Measurements from ENCODE around the gene MED13.
A peak's percentile ranks its signal among the peaks of the same experiment; 100 is the strongest.

The MED13 gene, protein sequence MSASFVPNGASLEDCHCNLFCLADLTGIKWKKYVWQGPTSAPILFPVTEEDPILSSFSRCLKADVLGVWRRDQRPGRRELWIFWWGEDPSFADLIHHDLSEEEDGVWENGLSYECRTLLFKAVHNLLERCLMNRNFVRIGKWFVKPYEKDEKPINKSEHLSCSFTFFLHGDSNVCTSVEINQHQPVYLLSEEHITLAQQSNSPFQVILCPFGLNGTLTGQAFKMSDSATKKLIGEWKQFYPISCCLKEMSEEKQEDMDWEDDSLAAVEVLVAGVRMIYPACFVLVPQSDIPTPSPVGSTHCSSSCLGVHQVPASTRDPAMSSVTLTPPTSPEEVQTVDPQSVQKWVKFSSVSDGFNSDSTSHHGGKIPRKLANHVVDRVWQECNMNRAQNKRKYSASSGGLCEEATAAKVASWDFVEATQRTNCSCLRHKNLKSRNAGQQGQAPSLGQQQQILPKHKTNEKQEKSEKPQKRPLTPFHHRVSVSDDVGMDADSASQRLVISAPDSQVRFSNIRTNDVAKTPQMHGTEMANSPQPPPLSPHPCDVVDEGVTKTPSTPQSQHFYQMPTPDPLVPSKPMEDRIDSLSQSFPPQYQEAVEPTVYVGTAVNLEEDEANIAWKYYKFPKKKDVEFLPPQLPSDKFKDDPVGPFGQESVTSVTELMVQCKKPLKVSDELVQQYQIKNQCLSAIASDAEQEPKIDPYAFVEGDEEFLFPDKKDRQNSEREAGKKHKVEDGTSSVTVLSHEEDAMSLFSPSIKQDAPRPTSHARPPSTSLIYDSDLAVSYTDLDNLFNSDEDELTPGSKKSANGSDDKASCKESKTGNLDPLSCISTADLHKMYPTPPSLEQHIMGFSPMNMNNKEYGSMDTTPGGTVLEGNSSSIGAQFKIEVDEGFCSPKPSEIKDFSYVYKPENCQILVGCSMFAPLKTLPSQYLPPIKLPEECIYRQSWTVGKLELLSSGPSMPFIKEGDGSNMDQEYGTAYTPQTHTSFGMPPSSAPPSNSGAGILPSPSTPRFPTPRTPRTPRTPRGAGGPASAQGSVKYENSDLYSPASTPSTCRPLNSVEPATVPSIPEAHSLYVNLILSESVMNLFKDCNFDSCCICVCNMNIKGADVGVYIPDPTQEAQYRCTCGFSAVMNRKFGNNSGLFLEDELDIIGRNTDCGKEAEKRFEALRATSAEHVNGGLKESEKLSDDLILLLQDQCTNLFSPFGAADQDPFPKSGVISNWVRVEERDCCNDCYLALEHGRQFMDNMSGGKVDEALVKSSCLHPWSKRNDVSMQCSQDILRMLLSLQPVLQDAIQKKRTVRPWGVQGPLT (N-terminal part only)

DNA sequence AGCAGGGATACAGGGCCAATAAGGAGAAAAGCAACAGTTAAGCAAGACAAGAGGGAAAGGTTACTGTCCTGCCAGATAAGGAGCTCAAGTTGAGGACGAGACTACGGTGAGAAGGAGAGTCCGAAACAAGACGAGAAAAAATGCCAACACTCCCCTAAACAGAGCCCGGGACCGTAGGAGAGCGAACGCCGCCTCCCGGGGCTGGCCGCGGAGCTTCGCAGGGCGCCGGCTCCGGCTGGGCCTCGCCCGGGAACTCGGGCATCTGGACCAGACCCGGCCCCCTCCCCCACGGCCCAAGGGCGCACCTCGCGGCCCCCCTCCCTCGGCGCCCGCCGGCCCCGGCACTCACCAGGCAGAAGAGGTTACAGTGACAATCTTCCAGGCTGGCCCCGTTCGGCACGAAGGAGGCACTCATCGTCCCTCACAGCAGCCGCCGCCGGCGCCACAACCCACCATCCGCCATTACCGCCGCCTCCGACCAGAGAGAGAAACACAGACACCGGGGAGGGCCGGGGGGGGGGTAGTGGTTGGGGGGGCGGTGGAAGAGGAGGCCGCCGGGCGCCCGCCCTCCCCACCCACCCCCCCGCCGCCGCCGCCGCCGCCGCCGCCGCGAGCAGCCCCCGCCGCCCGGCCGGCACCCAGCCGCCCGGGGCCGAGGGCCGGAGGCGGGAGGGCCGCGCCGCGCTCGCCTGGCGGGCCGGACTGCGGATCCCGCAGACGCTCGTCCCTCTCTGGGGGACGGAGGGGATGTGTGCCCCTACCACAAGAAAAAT lies at the start of gene MED13:
Gene MED13, minus strand, starts transcription at position 488 of the 773 bp plus-strand sequence. Its CDS starts 73 bp downstream, at position 415.
- peak within 1 kb of the TSS; percentile 97 for H3K4me3 ChIP-seq (ENCODE audit: low read depth, low read length)

DNA sequence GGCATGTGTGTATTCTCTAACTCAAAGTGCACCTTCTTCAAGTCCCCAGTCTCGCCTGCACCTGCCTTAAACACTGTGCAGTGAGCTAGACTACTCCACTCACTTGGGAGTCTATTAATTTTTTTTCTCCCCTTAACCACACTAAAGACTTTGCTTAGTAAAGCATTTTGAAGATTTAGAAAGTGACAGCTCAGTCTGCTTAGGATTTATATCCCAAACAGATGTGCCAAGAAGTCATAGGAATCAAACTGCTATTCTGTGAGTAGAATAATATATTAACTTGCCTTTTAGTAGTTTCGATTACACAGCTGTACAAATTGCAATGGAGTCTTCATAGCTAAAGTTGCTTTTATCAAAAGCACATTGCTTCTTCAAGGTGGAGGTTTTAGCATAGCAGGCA lies 47.2 kb upstream of the MED13 start:
- H3K4me3 ChIP-seq (ENCODE audit: low read depth, low read length), result no peak overlapping the region

DNA sequence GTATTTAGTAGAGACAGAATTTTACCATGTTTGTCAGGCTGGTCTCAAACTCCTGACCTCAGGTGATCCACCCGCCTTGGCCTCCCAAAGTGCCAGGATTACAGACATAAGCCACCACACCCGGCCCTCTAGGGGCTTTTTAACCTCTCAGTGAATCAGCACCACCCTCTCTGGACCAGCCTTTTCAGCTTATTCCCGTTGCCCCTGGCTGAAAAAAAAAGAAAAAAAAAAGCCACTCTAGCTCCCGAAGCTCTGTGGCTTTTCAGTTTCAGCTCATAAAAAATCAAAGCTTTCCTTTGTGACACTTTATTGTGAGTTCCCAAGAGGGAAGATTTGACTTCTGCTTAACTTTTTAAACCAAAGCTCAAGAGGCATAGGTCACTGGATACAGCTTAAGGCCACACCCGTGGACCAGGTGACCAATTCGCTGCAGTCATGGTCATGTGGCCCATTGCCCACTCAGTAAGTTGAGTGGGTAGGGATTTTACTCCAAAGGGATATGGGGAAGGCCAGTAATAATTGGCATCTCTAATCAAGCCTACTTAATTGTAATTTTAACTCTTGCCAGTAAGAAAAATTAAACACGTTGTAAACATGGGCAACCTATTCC lies 46.6 kb upstream of the MED13 start:
- no peak overlapping the region for H3K4me3 ChIP-seq (ENCODE audit: low read depth, low read length)

- H3K4me3 ChIP-seq (ENCODE audit: low read depth, low read length), result no peak overlapping the region
These were observed 45.9 kb upstream of the MED13 start for GRCh38 chr17:62110923-62111484.

DNA sequence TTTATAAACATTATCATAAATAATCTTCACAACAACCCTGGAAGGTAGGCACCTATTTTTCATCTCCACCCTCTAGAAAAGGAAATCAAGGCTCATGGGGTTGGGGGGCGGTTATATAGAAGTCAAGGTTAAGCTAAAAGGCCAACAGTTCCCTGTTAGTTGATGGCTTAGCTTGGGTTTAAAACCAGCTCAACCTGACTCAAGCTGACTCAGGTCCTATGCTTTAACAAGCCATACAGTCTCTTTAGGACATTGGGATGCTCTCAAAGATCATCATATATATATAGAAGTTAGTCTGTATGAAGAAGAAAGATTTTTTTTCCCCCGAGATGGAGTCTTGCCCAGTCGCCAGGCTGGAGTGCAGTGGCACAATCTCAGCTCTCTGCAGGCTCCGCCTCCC lies 44.8 kb upstream of the MED13 start:
- no peak overlapping the region for H3K4me3 ChIP-seq (ENCODE audit: low read depth, low read length)

DNA sequence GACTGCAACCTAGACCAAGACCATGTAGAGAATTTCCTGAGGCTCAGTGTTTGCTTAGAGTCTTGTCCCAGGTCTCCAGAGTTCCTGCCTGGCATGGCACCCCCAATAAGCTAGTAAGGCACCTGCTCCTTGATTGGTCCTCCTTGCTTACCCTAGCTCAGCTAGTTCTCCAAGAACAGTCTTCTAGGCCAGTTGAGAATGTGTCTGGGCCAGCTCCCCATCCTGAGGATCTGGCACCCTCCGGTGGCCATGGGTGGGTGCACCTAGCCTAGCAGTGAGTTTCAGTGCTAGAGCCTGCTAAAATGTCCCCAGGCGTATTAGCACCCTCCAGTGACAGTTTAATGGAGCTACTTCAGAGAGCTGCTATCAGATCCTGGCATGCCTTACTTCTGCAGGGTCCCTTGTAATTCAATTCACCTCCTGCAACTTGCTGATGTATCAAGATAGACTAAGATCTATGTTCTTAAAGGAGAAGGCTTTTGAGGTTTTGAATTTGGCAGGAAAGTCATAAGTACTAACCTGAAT lies 44.4 kb upstream of the MED13 start:
- no peak overlapping the region for H3K4me3 ChIP-seq (ENCODE audit: low read depth, low read length)

DNA sequence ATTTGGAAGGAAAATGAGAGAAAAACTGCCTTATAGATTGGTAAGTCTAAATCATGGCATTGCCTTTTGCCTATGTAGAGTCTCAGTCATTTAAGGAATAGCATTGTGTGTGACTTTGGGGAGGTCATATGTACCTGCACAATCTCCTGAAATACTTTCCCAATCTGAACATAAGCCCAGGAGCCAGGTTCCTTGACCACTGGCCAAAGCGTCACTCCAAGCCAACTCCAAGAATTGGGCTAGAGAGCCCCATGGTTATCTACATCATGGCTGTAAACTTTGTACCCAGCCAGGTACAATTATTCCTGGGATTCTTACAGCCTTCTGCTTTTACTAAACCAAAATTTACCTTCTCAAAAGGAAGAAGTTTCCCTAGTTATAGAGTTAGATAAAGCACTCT lies 40.8 kb upstream of the MED13 start:
- H3K4me3 ChIP-seq (ENCODE audit: low read depth, low read length), result no peak overlapping the region

DNA sequence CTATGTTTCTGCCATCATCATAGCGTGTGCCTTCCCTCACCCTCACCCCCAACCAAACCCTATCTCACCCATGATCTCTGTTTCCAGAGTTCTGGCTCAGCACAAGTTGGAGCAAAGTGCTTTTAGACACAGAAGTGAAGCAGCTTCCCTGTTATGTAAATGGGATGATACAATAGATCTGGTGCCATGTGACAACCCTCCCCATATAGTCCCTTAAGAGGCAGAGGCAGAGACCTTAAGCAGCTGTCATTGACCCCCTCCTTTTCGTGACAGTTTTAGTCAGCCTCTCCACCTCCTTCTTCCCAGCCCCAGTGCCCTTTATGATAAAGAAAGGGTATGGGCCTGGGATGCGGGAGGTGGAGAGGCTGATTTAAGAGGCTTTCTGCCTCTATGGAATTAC lies 40.3 kb upstream of the MED13 start:
- no peak overlapping the region for H3K4me3 ChIP-seq (ENCODE audit: low read depth, low read length)

DNA sequence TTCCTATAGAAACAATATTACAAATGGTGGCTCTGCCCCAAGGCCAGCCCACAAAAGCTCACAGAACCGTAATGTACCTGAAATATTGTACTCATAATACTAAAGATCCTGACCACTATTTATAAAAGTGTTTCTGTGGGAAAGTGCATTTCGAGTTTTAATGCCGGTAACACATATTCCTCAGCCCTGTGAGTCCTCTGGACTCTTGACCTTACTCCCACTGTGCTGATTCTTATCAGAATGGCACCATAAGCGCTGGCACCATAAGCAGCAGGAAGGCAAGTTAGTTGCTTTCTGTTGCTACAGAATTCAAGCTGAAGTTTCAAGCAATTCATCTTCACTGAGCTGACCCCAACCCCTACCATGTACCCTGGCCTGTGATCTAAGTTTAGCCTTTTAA lies 36.4 kb upstream of the MED13 start:
- no peak overlapping the region for H3K4me3 ChIP-seq (ENCODE audit: low read depth, low read length)

- H3K4me3 ChIP-seq (ENCODE audit: low read depth, low read length), result no peak overlapping the region
These were observed 36.0 kb upstream of the MED13 start for GRCh38 chr17:62101090-62101489.

DNA sequence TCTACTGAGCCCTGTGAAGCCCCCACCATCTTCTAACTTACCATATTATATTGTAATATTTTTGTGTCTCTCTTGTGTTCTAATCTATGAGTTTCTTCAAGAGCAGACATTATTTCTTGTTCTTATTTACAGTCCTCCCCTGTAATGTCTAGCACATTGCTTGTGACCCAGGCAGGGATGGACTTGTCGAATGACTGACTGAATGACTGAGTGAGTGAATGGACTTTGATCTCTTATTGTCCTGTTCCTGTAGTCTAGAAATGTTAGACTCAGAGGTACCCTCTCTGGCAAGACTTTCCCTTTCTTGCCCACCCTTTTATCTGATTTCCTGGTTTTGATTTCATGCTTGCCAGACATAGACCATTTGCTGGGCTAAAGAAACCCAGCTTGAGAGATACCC lies 35.0 kb upstream of the MED13 start:
- H3K4me3 ChIP-seq (ENCODE audit: low read depth, low read length), result no peak overlapping the region

DNA sequence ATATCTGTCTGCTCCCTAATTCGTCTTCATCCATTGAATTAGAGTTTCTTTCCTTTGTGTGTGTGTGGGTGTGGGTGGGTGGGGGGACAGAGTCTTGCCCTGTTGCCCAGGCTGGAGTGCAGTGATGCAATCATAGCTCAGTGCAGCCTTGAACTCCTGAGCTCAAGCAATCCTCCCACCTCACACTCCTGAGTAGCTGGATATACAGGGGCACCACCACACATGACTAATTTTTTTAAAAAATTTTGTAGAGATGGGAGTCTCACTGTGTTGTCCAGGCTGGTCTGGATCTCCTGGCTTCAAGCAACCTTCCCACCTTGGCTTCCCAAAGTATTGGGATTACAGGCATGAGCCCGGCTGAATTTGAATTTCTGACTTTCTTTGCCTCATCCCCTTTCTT lies 34.5 kb upstream of the MED13 start:
- no peak overlapping the region for H3K4me3 ChIP-seq (ENCODE audit: low read depth, low read length)

GRCh38 chr17:62098623-62099231 lies 33.6 kb upstream of the MED13 start:
- no peak overlapping the region for H3K4me3 ChIP-seq (ENCODE audit: low read depth, low read length)

DNA sequence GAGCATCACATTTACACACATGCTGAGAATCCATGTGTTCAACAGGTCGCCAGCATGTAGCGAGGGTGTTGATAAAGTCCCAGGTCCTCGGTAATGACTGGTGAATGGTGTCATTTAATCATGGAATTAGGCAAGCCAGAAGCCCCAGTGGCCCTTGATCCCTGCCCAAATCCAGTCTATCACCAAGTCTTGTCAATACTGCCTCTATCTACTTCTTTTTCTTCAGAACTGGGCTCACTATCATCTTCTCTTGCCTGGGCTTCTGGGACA lies 31.3 kb upstream of the MED13 start:
- H3K4me3 ChIP-seq (ENCODE audit: low read depth, low read length), result no peak overlapping the region

DNA sequence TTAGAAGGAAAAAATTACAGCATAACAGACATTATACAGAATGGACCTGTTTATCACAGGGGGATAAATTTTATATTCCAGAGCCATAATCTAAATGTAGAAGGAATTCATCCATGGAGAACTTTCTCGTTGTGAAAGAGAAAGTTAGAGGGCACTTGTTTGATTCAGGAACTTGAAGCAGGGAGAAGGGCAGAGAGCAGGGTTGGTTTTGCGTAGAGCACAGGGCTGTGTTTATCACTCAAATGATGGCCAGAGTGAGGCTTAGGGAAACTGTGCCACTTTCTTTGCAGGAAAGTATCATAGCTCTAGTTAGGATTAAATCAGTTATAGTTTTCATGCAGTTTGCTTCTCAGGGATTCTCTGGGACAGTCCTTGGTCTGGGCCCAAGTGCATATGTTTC lies 29.1 kb upstream of the MED13 start:
- no peak overlapping the region for H3K4me3 ChIP-seq (ENCODE audit: low read depth, low read length)

DNA sequence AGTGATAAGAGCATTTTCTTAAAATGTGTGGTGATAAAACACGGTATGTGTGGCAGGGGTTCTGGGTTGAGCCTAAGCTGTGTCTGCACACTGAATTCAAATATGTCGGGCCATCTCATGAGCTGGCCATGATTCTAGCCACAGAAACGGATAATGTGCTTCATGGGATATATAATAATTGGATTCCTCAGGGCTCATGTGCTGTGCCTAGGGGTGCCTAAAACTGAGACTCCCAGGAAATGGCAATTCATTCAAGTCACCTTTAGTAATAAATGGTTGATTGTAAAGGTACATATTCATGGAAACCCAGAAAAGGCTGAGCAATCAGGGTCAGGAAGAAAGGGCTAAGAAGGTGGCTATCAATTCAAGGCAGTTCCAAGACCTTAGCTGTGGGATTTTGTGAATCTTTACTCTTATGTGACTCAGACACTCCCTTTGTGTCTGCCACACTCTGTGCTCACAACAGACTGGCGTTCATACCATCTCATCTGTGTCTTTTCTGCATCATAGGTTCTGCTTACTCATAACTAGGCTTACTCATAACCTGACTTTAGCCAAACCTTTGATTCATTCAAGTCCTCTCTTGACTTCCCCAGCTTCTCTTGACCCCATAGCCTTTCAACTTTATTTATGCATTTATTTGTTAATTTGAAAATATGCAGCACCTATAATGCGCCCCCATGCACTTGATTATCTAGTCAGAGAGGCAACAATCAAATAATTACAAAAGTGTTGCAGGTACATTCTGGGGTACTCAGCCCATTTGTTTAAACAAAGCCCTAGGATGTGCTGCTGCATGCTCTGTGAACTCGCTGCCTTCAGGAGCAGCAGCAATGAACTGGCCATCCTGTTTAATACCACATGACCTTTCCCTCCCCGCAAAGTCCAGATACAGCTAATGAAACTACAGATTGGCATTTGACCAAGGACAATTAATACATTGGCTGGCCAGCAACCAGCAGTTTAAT lies 28.4 kb upstream of the MED13 start:
- H3K4me3 ChIP-seq (ENCODE audit: low read depth, low read length), result no peak overlapping the region

- no peak overlapping the region for H3K4me3 ChIP-seq (ENCODE audit: low read depth, low read length)
These were observed 27.7 kb upstream of the MED13 start for GRCh38 chr17:62092784-62093183.

DNA sequence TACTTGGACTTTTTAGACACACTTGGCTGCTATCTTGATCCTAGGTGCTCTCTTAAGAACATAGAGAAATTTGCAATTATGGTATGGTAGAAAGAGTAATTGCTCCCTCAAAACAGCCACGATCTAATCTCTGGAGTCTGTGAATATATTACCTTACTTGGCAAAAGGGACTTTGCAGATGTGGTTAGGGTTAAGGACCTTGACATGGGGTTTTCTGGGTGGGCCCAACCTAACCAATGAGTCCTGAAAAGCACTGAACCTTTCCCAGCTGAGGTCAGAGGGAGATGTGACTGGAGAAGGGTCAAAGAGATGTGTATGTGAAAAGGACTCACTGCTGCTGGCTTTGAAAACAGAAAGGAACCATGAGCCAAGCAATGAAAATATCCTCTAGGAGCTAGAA lies 26.7 kb upstream of the MED13 start:
- H3K4me3 ChIP-seq (ENCODE audit: low read depth, low read length), result no peak overlapping the region
